Mesenchymal stem cell (in vitro differentiated cells and primary cell): Measurements from ENCODE around the gene HMGCLL1.

Source experiments
- DNase-seq: peaks from one replicate; pipeline ENCODE4 v3.0.0-alpha.2; 2013
- H2AFZ ChIP-seq: one replicate; pipeline ENCODE4 v1.6.1; 2013; ENCODE audit warnings: low read depth, mild to moderate bottlenecking, control low read depth, inconsistent platforms, low read length, moderate library complexity
- H2AK5ac ChIP-seq: 2 replicates; pipeline ENCODE4 v1.6.1; 2013; ENCODE audit warnings: low read length, moderate library complexity, mild to moderate bottlenecking, inconsistent platforms; ENCODE audit not compliant: severe bottlenecking
- H2BK120ac ChIP-seq: one replicate; pipeline ENCODE4 v1.6.1; 2013; ENCODE audit warnings: low read depth, mild to moderate bottlenecking, inconsistent platforms, low read length, moderate library complexity
- H2BK12ac ChIP-seq, 2 experiments: one replicate each; pipeline ENCODE4 v1.6.1; 2013; ENCODE audit warnings: inconsistent platforms in 2 of 2, low read length in 2 of 2, mild to moderate bottlenecking in 2 of 2, moderate library complexity in 2 of 2, control low read depth in 1 of 2
- H2BK15ac ChIP-seq: one replicate; pipeline ENCODE4 v1.6.1; 2013; ENCODE audit warnings: mild to moderate bottlenecking, low read depth, inconsistent platforms; ENCODE audit not compliant: poor library complexity, severe bottlenecking
- H2BK5ac ChIP-seq: 2 replicates; pipeline ENCODE4 v1.6.1; 2013; ENCODE audit warnings: low read depth, mild to moderate bottlenecking, low read length, control low read depth, inconsistent platforms; ENCODE audit not compliant: poor library complexity, severe bottlenecking
- H3K14ac ChIP-seq, 2 experiments: one replicate each; pipeline ENCODE4 v1.6.1; 2013; ENCODE audit warnings: inconsistent platforms in 2 of 2, low read length in 2 of 2, control low read depth in 1 of 2, mild to moderate bottlenecking in 1 of 2, moderate library complexity in 1 of 2
- H3K18ac ChIP-seq, 2 experiments: one replicate each; pipeline ENCODE4 v1.6.1; 2013; ENCODE audit warnings: inconsistent platforms in 2 of 2, low read length in 2 of 2, control low read depth in 1 of 2, low read depth in 1 of 2, mild to moderate bottlenecking in 1 of 2
- H3K23ac ChIP-seq, 2 experiments: one replicate each; pipeline ENCODE4 v1.6.1; 2013; ENCODE audit warnings: inconsistent platforms in 2 of 2, low read length in 2 of 2, mild to moderate bottlenecking in 2 of 2, moderate library complexity in 2 of 2, control low read depth in 1 of 2
- H3K27ac ChIP-seq: 2 replicates; pipeline ENCODE4 v1.5.1; 2013; ENCODE audit warnings: mild to moderate bottlenecking, moderate library complexity, low read length, control low read depth, inconsistent platforms; ENCODE audit not compliant: poor library complexity, severe bottlenecking
- H3K27me3 ChIP-seq, 2 experiments: 2 replicates each; pipeline versions ENCODE4 v1.6.1 to v1.7.0; 2013; ENCODE audit warnings: low read length in 2 of 2, mild to moderate bottlenecking in 2 of 2, moderate library complexity in 2 of 2, control low read depth in 1 of 2, inconsistent platforms in 1 of 2; ENCODE audit not compliant: control insufficient read depth in 1 of 2, insufficient read depth in 1 of 2
- H3K36me3 ChIP-seq, 2 experiments: 2 replicates each; pipeline versions ENCODE4 v1.6.1 to v1.7.0; 2013; ENCODE audit warnings: low read length in 2 of 2, control low read depth in 1 of 2, inconsistent platforms in 1 of 2, low read depth in 1 of 2, mild to moderate bottlenecking in 1 of 2; ENCODE audit not compliant: insufficient read depth in 2 of 2, control insufficient read depth in 1 of 2
- H3K4ac ChIP-seq, 2 experiments: one replicate each; pipeline ENCODE4 v1.6.1; 2013; ENCODE audit warnings: inconsistent platforms in 2 of 2, low read length in 2 of 2, mild to moderate bottlenecking in 2 of 2, moderate library complexity in 2 of 2, control low read depth in 1 of 2, low read depth in 1 of 2
- H3K4me1 ChIP-seq: 2 replicates; pipeline ENCODE4 v1.6.1; 2013; ENCODE audit warnings: low read depth, low read length, control low read depth; ENCODE audit not compliant: control insufficient read depth, insufficient read depth
- H3K4me2 ChIP-seq: 2 replicates; pipeline ENCODE4 v1.6.1; 2013; ENCODE audit warnings: low read length, mild to moderate bottlenecking, inconsistent platforms; ENCODE audit not compliant: poor library complexity, severe bottlenecking
- H3K4me3 ChIP-seq, 2 experiments: 2 replicates each; pipeline versions ENCODE4 v1.5.1 to v1.7.0; 2013; ENCODE audit warnings: low read length in 2 of 2, mild to moderate bottlenecking in 2 of 2, control low read depth in 1 of 2, low read depth in 1 of 2; ENCODE audit not compliant: insufficient read depth in 1 of 2
- H3K79me1 ChIP-seq: replicated peaks from 2 replicates; pipeline ENCODE4 v1.6.1; 2013; ENCODE audit warnings: mild to moderate bottlenecking, control low read depth, low read length, inconsistent platforms; ENCODE audit not compliant: poor library complexity, severe bottlenecking
- H3K9ac ChIP-seq: 2 replicates; pipeline ENCODE4 v1.7.0; 2013; ENCODE audit warnings: mild to moderate bottlenecking, low read length, moderate library complexity
- H3K9me3 ChIP-seq: 2 replicates; pipeline ENCODE4 v1.7.0; 2013; ENCODE audit warnings: mild to moderate bottlenecking, low read length; ENCODE audit not compliant: control insufficient read depth
- H4K8ac ChIP-seq: one replicate; pipeline ENCODE4 v1.6.1; 2013; ENCODE audit warnings: inconsistent platforms, mild to moderate bottlenecking, low read length, moderate library complexity
- H4K91ac ChIP-seq: one replicate; pipeline ENCODE4 v1.6.1; 2013; ENCODE audit warnings: mild to moderate bottlenecking, low read length, inconsistent platforms
- WGBS: methylation state at CpG from one replicate; pipeline ENCODE4 v1.1.7; 2013; ENCODE audit warnings: mixed read lengths; 5-methylcytosine and 5-hydroxymethylcytosine counted together

HMGCLL1 gene

GRCh38 chr6:55445648-55446204 is 133.3 kb downstream of the HMGCLL1 start:
- Histone ChIP-seq H2BK15ac (no peak overlapping the region), H3K79me1 (no peaks in the 10 kb centered on the region), H2BK120ac (no peak overlapping the region), H2BK12ac (no peak overlapping the region), H3K27ac (no peak overlapping the region), H3K18ac (peak overlapping the region in 1 of 2 experiments; percentile 79), H4K8ac (no peak overlapping the region), H3K14ac (no peak overlapping the region), H3K4me2 (no peak overlapping the region), H3K27me3 (no peaks in the 10 kb centered on the region), H2BK5ac (no peak overlapping the region), H3K4me3 (no peak overlapping the region), H2AFZ (no peak overlapping the region), H3K9me3 (no peaks in the 10 kb centered on the region), H3K4me1 (no peaks in the 10 kb centered on the region), H3K4ac (no peak overlapping the region), H3K23ac (no peak overlapping the region), H4K91ac (no peak overlapping the region), H2AK5ac (no peak overlapping the region), H3K36me3 (no peaks in the 10 kb centered on the region), H3K9ac (no peak overlapping the region)
- peak; percentile 58 for DNase-seq
- WGBS = no CpG with 5 or more reads among the region's 1 CpG

GRCh38 chr6:55443238-55444134 is 135.5 kb downstream of the HMGCLL1 start:
- no peak overlapping the region for H3K4me2 ChIP-seq
- no peak overlapping the region for H3K23ac ChIP-seq
- no peak overlapping the region for H3K9ac ChIP-seq
- H2BK5ac ChIP-seq = no peak overlapping the region
- H4K91ac ChIP-seq = no peak overlapping the region
- H3K4ac ChIP-seq = no peak overlapping the region
- no peaks in the 10 kb centered on the region for H3K9me3 ChIP-seq
- no peak overlapping the region for H2AK5ac ChIP-seq
- H3K27me3 ChIP-seq = peaks cover 0 to 6% of the 10 kb centered on the region in 2 experiments
- H3K14ac ChIP-seq = no peak overlapping the region
- H3K27ac ChIP-seq = no peak overlapping the region
- no peak overlapping the region for H3K4me3 ChIP-seq
- H3K4me1 ChIP-seq = no peaks in the 10 kb centered on the region
- DNase-seq = peak; percentile 41
- no peaks in the 10 kb centered on the region for H3K79me1 ChIP-seq
- no peak overlapping the region for H3K18ac ChIP-seq
- 79% methylated on average over 5 of the region's 7 CpGs for WGBS
- H2BK120ac ChIP-seq = peak overlapping the region; percentile 34
- no peak overlapping the region for H2AFZ ChIP-seq
- no peak overlapping the region for H2BK12ac ChIP-seq
- H2BK15ac ChIP-seq = no peak overlapping the region
- H4K8ac ChIP-seq = no peak overlapping the region
- no peaks in the 10 kb centered on the region for H3K36me3 ChIP-seq

GRCh38 chr6:55438203-55438602 is 140.8 kb downstream of the HMGCLL1 start:
- Histone ChIP-seq H2BK120ac (no peak overlapping the region), H3K4me1 (no peaks in the 10 kb centered on the region), H3K18ac (no peak overlapping the region), H2BK5ac (no peak overlapping the region), H2AFZ (no peak overlapping the region), H3K4me3 (no peak overlapping the region), H3K14ac (no peak overlapping the region), H3K23ac (no peak overlapping the region), H2BK12ac (no peak overlapping the region), H3K27ac (no peak overlapping the region), H3K4ac (no peak overlapping the region), H4K8ac (no peak overlapping the region), H3K27me3 (peaks cover 0 to 6% of the 10 kb centered on the region in 2 experiments), H2AK5ac (no peak overlapping the region), H2BK15ac (no peak overlapping the region), H4K91ac (no peak overlapping the region), H3K79me1 (no peaks in the 10 kb centered on the region), H3K36me3 (no peaks in the 10 kb centered on the region), H3K4me2 (no peak overlapping the region), H3K9ac (no peak overlapping the region), H3K9me3 (no peaks in the 10 kb centered on the region)
- 95% methylated on average over 2 of the region's 3 CpGs for WGBS
- no peak for DNase-seq

GRCh38 chr6:55437141-55437540 is 141.9 kb downstream of the HMGCLL1 start:
- WGBS = 95% methylated on average over 4 of the region's 4 CpGs
- H3K4me2 ChIP-seq = no peak overlapping the region
- H3K36me3 ChIP-seq = no peaks in the 10 kb centered on the region
- no peak overlapping the region for H4K8ac ChIP-seq
- H2BK15ac ChIP-seq = no peak overlapping the region
- H3K18ac ChIP-seq = no peak overlapping the region
- H2BK120ac ChIP-seq = no peak overlapping the region
- H3K27ac ChIP-seq = no peak overlapping the region
- no peak for DNase-seq
- no peak overlapping the region for H2AK5ac ChIP-seq
- H3K4ac ChIP-seq = no peak overlapping the region
- H3K4me3 ChIP-seq = no peak overlapping the region
- peak overlapping the region in 1 of 2 experiments; percentile 20 for H3K14ac ChIP-seq
- H3K23ac ChIP-seq = no peak overlapping the region
- H2BK12ac ChIP-seq = no peak overlapping the region
- peaks cover 0 to 6% of the 10 kb centered on the region in 2 experiments for H3K27me3 ChIP-seq
- H3K9me3 ChIP-seq = no peaks in the 10 kb centered on the region
- H3K9ac ChIP-seq = no peak overlapping the region
- no peaks in the 10 kb centered on the region for H3K79me1 ChIP-seq
- H2AFZ ChIP-seq = no peak overlapping the region
- no peak overlapping the region for H4K91ac ChIP-seq
- H2BK5ac ChIP-seq = no peak overlapping the region
- H3K4me1 ChIP-seq = no peaks in the 10 kb centered on the region
